GM18517 (cell line): Measurements from ENCODE around the gene DGCR2.
"Not testable (repeated sequence)": the region's sequence is repeated elsewhere in the genome, so short reads cannot be mapped to it uniquely, and the experiment has no call there.

ENCODE experiments used
- ATAC-seq: cut with Tn5 transposase; IDR thresholded peaks from one replicate; pipeline ENCODE4 v1.9.1; 2021; ENCODE audit warnings: mild to moderate bottlenecking, moderate library complexity; ENCODE audit not compliant: unreplicated experiment

Gene DGCR2

GRCh38 chr22:19044381-19044780 is 77.8 kb downstream of the DGCR2 start:
- no peak for ATAC-seq

- ATAC-seq, result no peak
Observed at GRCh38 chr22:19043121-19044085, 78.8 kb downstream of the DGCR2 start.

DNA sequence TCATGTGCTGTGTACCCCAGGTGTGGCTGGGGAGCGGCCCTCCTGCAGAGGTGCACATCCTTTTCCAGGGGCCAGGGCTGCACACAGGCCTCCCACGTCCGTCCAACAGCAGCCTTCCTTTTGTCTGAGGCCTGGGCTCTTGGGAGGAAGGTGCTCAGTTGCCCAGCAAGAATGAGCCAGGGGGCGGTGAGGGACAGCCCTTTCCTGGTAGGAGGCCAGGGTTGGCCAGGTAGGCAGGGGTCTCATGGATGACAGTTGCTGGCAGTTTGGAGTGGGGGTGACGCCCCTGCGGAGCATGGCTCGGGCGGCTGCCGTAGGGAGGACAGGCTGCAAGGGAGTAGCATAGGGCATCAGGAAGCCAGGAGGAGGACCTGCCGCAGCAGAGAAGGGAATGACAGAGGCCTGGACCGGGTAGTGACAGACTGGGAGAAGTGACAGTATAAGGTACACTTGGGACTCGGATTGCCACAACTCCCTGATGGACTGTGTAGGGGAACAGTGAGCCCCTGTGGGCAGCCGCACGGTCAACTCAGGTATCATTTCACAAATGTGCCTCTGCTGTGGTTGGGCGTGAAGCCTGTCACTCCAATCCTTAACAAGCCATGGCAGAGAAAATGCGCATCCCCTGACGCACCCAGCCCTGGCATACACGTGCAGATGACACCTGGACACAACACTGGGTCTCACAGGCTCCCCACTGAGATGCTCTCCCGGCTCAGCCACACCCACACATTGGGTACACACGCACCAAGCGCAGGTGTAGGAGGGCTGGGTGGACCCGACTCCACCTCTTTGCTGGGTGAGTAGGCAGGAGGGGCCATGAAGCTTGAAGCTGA is 79.7 kb downstream of the DGCR2 start:
- no peak for ATAC-seq

DNA sequence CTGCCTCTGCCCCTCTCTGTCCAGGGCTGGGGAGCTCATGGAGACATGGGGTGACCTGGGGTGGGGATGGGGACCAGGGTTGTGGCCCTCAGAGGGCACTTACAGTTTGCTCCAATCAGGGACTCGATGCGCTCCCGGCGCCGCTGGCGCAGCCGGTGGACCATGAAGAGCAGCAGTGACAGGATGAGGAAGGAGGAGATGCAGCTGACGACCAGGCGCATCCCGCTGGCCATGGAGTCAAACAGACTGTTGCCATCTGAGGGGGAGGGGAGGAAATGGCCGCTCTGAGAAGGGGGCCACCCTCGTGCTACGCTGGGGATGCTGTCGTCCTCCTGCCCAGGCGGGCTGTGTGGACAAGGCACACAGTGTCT is 80.5 kb downstream of the DGCR2 start:
- ATAC-seq, result no peak

GRCh38 chr22:19040888-19041703 is 81.1 kb downstream of the DGCR2 start:
- ATAC-seq, result no peak

DNA sequence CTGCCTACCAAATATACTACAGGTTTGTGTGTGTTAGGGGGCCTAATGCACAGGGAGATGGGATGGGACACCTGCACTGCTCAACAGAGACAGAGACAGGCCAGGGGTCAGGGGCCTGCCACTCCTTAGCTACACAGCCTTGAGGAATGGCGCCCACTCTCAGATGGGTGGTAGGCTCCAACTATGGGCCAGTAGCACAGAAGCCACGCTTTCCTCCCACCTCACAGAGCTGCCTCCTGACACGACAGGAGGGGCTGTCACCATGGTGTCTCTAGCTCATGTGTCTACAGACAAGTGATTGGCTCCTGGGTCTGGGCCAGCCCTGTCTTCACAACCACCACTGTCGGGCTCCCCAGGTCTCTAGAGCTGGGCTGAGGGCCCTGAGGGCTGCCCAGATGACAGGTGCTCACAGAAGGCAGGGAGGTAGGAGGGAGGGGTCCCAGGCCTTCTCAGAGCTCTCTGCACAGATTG is 81.8 kb downstream of the DGCR2 start:
- ATAC-seq, result no peak

- no peak for ATAC-seq
Observed at GRCh38 chr22:19039796-19040280, 82.4 kb downstream of the DGCR2 start.

- ATAC-seq, result no peak
Observed at GRCh38 chr22:19039448-19039780, 82.8 kb downstream of the DGCR2 start.

DNA sequence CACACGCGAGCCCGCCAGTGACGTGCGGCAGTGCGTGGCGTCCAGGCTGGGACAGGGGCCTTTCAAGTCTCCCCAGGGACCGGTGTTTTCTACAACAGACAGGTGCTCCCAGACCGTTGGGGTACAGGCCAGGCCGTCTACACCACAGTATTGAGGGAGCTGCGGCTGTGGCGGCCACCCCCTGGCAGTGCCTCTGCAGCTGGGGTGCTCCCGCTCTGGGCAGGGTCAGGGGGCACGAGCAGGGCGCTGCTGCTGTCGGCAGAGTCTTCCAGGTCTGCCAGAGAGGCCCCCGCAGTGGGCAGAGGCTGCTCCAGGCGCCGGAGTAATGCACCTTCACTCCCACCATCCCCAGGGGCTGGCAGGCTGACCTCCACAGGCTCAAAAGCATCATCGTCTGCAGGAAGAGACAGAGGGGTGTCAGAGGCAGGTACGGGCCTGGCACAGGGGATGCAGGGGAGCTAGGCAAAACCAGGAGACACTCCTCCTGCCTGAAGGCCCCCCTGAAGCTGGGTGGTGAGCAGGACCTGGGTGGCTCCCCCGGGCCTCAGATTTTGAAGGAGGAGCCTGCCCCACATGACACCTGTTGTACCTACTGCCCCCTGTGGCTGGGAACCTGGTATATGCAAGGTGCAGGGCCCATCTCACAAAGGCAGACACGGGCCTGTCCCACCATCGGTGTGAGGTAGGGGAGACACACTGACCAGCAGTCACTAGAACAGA is 83.3 kb downstream of the DGCR2 start:
- ATAC-seq, result no peak

- ATAC-seq, result no peak
Observed at GRCh38 chr22:19038164-19038546, 84.1 kb downstream of the DGCR2 start.

DNA sequence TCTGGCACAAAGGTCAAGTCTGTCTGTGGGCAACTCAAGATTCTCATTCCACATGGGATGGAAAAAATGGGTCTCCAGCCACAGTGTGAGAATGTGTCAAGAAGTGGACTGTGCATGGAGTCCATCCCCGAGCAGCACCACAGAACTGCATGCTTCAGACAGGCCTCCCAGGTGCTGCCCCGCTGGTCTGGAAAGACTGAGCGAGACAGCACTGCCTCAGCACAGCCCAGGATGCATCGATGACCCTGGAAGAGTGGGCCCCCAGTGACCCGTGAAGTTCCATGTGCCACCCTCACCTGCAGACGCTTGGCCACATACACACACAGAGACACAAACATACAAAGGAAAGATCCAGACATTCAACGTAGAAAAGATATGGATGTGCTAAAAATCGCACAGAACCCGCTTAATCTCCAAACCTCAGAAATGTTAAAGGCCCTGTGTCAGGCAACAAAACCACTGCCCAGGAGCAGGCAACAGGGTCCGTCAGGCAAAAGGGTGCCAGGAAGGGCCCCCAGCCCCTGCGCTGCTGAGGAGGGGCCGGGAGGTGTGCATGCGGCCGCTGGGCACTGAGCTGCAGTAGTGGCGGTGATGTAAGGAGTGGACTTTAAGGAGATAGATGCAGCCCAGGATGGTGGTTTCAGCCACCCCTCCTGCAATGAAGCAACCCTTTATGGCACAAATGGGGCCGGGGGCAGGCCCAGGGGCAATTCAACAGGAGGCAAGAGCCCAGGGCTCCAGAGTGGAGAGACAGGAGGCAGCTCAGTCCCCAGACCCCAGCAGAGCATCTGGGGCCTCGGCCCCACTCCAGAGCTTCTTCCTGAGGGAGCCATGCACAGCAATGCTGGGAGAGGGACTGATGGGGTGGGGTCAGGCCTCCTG is 84.7 kb downstream of the DGCR2 start:
- no peak for ATAC-seq

DNA sequence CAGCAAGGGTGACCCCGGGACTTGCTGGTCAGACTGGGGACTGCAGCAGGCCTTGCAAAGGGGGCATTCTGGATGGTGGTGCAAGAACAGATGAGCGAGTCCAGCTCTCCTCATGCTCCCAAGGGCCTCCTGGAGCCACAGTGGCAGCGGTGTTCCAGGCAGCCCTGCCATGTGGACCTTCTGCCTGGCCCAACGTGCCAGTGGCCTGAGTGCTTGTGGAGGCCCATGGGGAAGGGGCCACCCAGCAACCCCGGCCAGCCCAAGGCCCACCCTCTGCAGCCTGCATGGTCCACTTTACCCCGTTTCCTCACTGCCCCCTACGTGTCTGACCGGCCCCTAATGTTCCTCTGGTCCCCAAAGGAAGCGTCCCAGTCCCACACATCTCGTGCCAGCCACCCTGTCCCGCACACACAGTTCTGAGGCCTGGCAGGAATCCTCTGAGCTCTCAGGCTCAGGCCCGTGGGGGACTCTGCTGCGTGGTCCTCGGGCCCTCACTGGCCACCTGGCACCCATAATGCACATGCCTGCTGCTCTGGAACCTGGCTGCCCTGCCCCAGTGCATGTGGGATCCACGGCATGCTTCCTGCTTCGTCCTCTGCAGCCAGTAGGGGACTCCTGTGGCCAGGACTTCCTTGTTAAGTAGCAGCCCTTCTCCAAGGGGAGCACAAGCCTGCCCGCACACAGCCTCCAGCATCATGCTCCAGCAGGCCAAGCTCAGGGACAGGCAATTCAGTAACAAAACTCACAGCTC is 85.5 kb downstream of the DGCR2 start:
- ATAC-seq, result no peak

DNA sequence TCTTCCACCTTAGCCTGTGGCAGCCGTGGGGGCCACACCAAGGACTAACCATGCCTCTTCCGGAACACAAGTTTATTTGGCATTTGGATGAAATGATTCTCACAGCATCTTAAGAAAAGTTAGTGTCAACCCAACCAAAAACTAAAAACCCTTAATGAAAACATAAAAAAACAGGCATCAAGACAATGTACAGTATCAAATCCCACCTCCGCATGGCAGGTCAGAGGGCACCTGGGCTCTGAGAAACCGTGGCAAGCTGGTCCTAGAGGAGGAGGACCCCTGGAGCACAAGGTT is 86.0 kb downstream of the DGCR2 start:
- ATAC-seq, result no peak

- no peak for ATAC-seq
Observed at GRCh38 chr22:19035474-19036228, 86.6 kb downstream of the DGCR2 start.

- not testable (repeated sequence) for ATAC-seq
Observed at GRCh38 chr22:19035126-19035473, 87.1 kb downstream of the DGCR2 start.

- not testable (repeated sequence) for ATAC-seq
Observed at GRCh38 chr22:19034724-19035120, 87.5 kb downstream of the DGCR2 start.

DNA sequence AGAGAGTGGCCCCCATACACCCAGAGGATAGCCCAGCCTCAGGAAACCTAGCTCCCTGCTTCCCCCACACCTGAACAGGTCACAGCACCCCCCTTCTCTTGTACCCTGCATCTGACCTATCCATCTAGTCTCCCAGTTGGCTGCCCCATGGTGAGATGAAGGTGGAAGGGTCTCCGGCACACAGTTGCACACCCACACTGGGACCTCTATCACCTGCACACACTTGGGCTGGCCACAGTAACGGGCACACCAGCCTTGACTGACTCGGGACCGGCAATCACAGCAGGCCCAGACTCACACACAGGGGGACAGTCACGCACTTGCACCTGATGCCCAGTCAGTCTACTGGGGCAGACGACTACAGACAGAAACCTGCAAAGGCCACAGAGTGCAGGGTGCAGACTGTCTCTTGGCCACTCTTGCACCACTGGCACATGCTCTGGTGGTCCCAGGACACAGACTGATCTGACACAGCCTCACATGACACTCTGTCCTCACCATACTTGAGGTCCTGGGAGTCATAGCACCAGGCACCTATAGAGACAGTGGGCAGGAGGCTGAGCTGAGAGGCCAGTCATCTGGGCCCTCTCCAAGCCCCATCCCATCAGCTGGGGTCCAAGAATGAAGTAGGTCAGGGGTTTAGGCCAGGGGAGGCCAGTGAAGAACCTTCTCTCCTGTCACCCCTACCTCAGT is 88.0 kb downstream of the DGCR2 start:
- not testable (repeated sequence) for ATAC-seq

DNA sequence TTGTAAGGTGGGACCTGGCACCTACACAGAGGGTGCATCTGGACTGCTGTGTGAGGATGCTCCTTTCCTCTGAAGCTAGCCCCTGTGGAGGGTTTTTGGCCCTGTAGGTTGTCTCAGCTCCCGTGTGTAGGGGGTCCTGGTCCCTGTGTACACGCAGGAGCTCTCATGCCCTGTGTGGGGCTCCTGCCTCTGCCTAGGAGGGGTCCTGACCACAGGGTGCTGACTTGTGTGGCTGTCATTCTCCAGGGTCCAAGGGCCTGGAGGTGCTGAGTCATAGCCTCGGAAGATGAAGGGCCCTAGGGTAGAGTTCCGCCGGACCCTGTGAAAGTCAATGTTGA is 88.7 kb downstream of the DGCR2 start:
- ATAC-seq, result not testable (repeated sequence)
